ENCODE data around the gene SLC66A2. TPM values are rescaled to one million over a fixed set of nuclear protein-coding genes. Genes with fewer than 3 reads are reported as not detected.

Gene SLC66A2
- total and polyA plus RNA-seq, 10 of the 15 experiments (the other 5 are each of a cell fraction or from before 2014, with no cell fraction given), result 0.69 to 42.5 (median 14.8) TPM

DNA sequence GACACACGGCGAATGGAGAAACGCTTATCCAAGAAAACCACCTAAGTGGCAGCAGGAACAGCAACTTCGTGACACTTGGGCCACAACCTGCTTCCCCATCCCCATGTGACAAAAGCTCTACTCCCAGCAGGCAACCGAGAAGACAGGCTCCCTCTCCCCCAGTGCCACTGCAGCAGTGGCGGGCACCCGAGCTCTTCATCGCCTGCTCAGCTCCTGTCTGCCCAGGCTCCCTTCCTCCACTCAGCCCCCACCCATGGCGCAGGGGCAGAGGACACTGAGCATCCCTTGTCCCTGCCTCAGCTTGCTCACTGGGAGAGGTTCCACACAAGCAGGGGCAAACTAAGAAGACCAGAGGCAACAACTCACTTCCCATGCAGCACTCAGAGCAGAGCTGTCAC, 22.9 kb downstream of the SLC66A2 start:
- CTCF ChIA-PET, result no interaction called here
- Histone ChIP-seq H3K79me2 (ENCODE audit: control insufficient read depth, insufficient read depth, low read length) (peaks cover 3% of the 10 kb centered on the region), H4K20me1 (ENCODE audit: control insufficient read depth, insufficient read depth) (no peaks in the 10 kb centered on the region), H3K27ac (ENCODE audit: control insufficient read depth, insufficient read depth) (no peak overlapping the region), H3K4me2 (ENCODE audit: control insufficient read depth, insufficient read depth) (no peak overlapping the region), H3K27me3 (replicated peaks in 1 of 2; ENCODE audit: control insufficient read depth in 2 of 2, insufficient read depth in 2 of 2, low read length in 1 of 2) (no peaks in the 10 kb centered on the region), H3K4me3 (no peak overlapping the region), H3K36me3 (ENCODE audit: control insufficient read depth in 2 of 2, insufficient read depth in 2 of 2, low read length in 1 of 2) (peaks cover 7 to 12% of the 10 kb centered on the region in 2 experiments), H3K9ac (ENCODE audit: control insufficient read depth, insufficient read depth, low read length) (no peak overlapping the region), H3K4me1 (ENCODE audit: control insufficient read depth, insufficient read depth, low read length) (no peaks in the 10 kb centered on the region), H2AFZ (ENCODE audit: control insufficient read depth, low read depth, low read length) (no peak overlapping the region), H3K9me3 (replicated peaks; ENCODE audit: control insufficient read depth, insufficient read depth, low read length) (peaks cover 27% of the 10 kb centered on the region)
- in situ Hi-C loops (cut with MboI), result no loop called here
- RAD21 ChIA-PET (ENCODE audit: unreplicated experiment), result no interaction called here
- ATAC-seq, result no peak
- SMC1A ChIA-PET (ENCODE audit: uncharacterized antibody, unreplicated experiment), result no interaction called here
- BruUV-seq (replicated peaks), result no TSS peak
- POLR2A ChIA-PET, result interaction anchor here (1.0 kb wide), 1 partner anchor 13 kb away, joined by 3 read pairs; no protein-coding TSS in a partner anchor
- DNase-seq (ENCODE audit: low read depth, low spot score), result no peak
- TF ChIP-seq, protein P1, sequence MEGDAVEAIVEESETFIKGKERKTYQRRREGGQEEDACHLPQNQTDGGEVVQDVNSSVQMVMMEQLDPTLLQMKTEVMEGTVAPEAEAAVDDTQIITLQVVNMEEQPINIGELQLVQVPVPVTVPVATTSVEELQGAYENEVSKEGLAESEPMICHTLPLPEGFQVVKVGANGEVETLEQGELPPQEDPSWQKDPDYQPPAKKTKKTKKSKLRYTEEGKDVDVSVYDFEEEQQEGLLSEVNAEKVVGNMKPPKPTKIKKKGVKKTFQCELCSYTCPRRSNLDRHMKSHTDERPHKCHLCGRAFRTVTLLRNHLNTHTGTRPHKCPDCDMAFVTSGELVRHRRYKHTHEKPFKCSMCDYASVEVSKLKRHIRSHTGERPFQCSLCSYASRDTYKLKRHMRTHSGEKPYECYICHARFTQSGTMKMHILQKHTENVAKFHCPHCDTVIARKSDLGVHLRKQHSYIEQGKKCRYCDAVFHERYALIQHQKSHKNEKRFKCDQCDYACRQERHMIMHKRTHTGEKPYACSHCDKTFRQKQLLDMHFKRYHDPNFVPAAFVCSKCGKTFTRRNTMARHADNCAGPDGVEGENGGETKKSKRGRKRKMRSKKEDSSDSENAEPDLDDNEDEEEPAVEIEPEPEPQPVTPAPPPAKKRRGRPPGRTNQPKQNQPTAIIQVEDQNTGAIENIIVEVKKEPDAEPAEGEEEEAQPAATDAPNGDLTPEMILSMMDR (IDR thresholded peaks at IDR 0.05 in 2 of 3, conservative IDR thresholded peaks at IDR 0.05 in 1 of 3; ENCODE audit: control insufficient read depth in 2 of 3, extremely low read depth in 1 of 3, insufficient read depth in 1 of 3, low read depth in 3 of 3, low read length in 3 of 3), result no peak
- TF ChIP-seq PML (IDR thresholded peaks at IDR 0.05; ENCODE audit: low read length) (no peak), BHLHE40 (IDR thresholded peaks at IDR 0.05; ENCODE audit: borderline replicate concordance in 1 of 2, low read depth in 2 of 2, low read length in 1 of 2) (no peak), HCFC1 (IDR thresholded peaks at IDR 0.05; ENCODE audit: low read length) (no peak), NBN (IDR thresholded peaks at IDR 0.05) (no peak)
- TF ChIP-seq, protein P2, sequence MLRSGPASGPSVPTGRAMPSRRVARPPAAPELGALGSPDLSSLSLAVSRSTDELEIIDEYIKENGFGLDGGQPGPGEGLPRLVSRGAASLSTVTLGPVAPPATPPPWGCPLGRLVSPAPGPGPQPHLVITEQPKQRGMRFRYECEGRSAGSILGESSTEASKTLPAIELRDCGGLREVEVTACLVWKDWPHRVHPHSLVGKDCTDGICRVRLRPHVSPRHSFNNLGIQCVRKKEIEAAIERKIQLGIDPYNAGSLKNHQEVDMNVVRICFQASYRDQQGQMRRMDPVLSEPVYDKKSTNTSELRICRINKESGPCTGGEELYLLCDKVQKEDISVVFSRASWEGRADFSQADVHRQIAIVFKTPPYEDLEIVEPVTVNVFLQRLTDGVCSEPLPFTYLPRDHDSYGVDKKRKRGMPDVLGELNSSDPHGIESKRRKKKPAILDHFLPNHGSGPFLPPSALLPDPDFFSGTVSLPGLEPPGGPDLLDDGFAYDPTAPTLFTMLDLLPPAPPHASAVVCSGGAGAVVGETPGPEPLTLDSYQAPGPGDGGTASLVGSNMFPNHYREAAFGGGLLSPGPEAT (IDR thresholded peaks at IDR 0.05; ENCODE audit: low read depth), result no peak
- FAIRE-seq, result no peak
- WGBS (ENCODE audit: insufficient coverage, insufficient replicate concordance, low lambda C conversion rate, missing lambda C conversion rate), result 97% methylated on average over 9 of the region's 9 CpGs
- intact Hi-C loops (cut with micrococcal nuclease; ENCODE audit: unreplicated experiment), result no loop called here

Measured in GM12878 (cell line).